ENCODE measurements around the gene NTNG1. TPM values are rescaled to one million over a fixed set of nuclear protein-coding genes. Genes with fewer than 3 reads are reported as not detected.
A peak's percentile ranks its signal among the peaks of the same experiment; 100 is the strongest.

NTNG1 gene
- total and polyA plus RNA-seq, 4 donors, result 0.72 to 26.7 (median 3.9) TPM

DNA sequence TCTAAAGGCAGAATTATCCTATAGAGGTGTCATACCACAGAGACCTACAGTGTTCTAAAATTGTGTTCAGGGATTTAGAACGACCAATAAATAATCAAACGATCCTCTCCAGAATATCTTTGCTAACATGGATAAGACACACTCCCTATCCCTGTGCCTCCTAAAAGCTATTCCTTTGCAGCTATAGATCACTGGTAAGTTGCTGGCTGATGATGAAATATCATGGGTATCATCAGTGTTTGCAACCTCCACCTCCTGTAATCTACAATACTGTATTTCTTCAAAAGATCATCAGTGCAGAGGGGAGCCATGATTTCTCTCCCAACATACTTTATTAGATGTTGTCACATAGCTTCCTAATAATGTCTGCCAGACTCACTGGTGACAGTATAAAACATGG, 201.9 kb downstream of the NTNG1 start:
- no peak overlapping the region for H3K9ac ChIP-seq (ENCODE audit: insufficient read depth in 1 of 2, low read length in 2 of 2)
- H3K4me3 ChIP-seq, result no peak overlapping the region
- no peaks in the 10 kb centered on the region for H3K27me3 ChIP-seq (ENCODE audit: control insufficient read depth in 3 of 3, insufficient read depth in 3 of 3, low read length in 2 of 3)
- H3K36me3 ChIP-seq (ENCODE audit: control insufficient read depth in 4 of 4, insufficient read depth in 4 of 4, low read length in 4 of 4), result no peaks in the 10 kb centered on the region
- DNase-seq (no peak), ATAC-seq (ENCODE audit: insufficient read depth, low FRiP score) (no peak)
- no peaks in the 10 kb centered on the region for H3K9me3 ChIP-seq (ENCODE audit: control insufficient read depth in 4 of 4, insufficient read depth in 3 of 4, low read length in 3 of 4)
- no peak overlapping the region for H3K27ac ChIP-seq (ENCODE audit: low read depth in 1 of 2, low read length in 1 of 2)
- 88 to 90% methylated on average over 2 of the region's 2 CpGs for WGBS, 2 donors
- peaks cover 0 to 46% (median 0%) of the 10 kb centered on the region in 5 donors for H3K4me1 ChIP-seq (ENCODE audit: control insufficient read depth in 5 of 5, insufficient read depth in 5 of 5, low read length in 5 of 5)
- TF ChIP-seq, protein P1, sequence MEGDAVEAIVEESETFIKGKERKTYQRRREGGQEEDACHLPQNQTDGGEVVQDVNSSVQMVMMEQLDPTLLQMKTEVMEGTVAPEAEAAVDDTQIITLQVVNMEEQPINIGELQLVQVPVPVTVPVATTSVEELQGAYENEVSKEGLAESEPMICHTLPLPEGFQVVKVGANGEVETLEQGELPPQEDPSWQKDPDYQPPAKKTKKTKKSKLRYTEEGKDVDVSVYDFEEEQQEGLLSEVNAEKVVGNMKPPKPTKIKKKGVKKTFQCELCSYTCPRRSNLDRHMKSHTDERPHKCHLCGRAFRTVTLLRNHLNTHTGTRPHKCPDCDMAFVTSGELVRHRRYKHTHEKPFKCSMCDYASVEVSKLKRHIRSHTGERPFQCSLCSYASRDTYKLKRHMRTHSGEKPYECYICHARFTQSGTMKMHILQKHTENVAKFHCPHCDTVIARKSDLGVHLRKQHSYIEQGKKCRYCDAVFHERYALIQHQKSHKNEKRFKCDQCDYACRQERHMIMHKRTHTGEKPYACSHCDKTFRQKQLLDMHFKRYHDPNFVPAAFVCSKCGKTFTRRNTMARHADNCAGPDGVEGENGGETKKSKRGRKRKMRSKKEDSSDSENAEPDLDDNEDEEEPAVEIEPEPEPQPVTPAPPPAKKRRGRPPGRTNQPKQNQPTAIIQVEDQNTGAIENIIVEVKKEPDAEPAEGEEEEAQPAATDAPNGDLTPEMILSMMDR (IDR thresholded peaks at IDR 0.05; ENCODE audit: control extremely low read depth, extremely low read depth), result no peak

DNA sequence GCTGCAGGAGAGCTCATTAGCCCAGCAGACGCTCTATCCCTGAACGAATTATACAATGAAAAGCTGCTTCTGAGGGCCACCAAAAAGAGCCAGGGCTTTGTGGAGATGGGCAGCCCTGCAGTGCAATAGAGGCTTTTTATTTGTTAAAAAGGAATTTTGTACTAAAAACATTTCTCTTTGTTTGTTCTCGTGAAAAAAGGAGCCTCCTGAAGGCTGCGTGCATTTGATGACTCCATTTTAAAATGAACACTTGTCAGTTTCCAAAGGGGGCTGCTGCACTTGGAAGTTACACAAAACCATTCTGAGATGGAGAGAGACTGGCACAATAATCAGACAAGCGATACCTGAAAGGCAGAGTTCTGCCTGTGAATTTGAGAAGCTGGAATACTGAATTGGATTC, 202.8 kb downstream of the NTNG1 start:
- 91 to 93% methylated on average over 5 of the region's 5 CpGs for WGBS, 2 donors
- peaks cover 0 to 45% (median 0%) of the 10 kb centered on the region in 5 donors for H3K4me1 ChIP-seq (ENCODE audit: control insufficient read depth in 5 of 5, insufficient read depth in 5 of 5, low read length in 5 of 5)
- DNase-seq (no peak), ATAC-seq (ENCODE audit: insufficient read depth, low FRiP score) (no peak)
- H3K27me3 ChIP-seq (ENCODE audit: control insufficient read depth in 3 of 3, insufficient read depth in 3 of 3, low read length in 2 of 3), result no peaks in the 10 kb centered on the region
- H3K9ac ChIP-seq (ENCODE audit: insufficient read depth in 1 of 2, low read length in 2 of 2), result no peak overlapping the region
- H3K36me3 ChIP-seq (ENCODE audit: control insufficient read depth in 4 of 4, insufficient read depth in 4 of 4, low read length in 4 of 4), result no peaks in the 10 kb centered on the region
- H3K9me3 ChIP-seq (ENCODE audit: control insufficient read depth in 4 of 4, insufficient read depth in 3 of 4, low read length in 3 of 4), result no peaks in the 10 kb centered on the region
- no peak overlapping the region for H3K4me3 ChIP-seq
- TF ChIP-seq, protein P1 (IDR thresholded peaks at IDR 0.05; ENCODE audit: control extremely low read depth, extremely low read depth), result no peak
- no peak overlapping the region for H3K27ac ChIP-seq (ENCODE audit: low read depth in 1 of 2, low read length in 1 of 2)

DNA sequence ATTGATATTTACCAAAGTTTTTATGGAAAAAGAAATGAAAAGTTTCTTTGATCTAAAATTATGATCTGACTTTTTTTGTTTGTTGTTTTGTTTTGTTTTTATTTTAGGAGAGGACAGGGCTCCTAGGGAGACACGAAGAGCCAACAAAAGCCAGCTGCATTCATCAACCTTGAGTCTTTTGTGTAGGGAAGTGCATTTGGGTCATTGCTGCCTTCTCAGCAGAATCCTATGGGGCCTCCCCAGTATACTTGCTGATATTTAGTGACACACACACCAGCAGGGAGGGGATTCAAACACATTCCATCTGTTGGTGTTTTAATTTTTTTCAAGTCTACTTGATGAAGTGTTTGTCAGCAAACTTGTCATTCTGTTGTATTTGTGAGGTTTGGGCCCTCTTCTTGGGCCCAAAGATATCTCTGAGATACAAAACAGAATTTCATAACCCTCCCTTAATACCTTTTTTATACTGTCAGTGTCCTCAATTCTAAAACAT, 203.5 kb downstream of the NTNG1 start:
- H3K36me3 ChIP-seq (ENCODE audit: control insufficient read depth in 4 of 4, insufficient read depth in 4 of 4, low read length in 4 of 4), result no peaks in the 10 kb centered on the region
- H3K27me3 ChIP-seq (ENCODE audit: control insufficient read depth in 3 of 3, insufficient read depth in 3 of 3, low read length in 2 of 3), result no peaks in the 10 kb centered on the region
- H3K9me3 ChIP-seq (ENCODE audit: control insufficient read depth in 4 of 4, insufficient read depth in 3 of 4, low read length in 3 of 4), result no peaks in the 10 kb centered on the region
- H3K27ac ChIP-seq (ENCODE audit: low read depth in 1 of 2, low read length in 1 of 2), result no peak overlapping the region
- 68 to 77% methylated on average over 1 of the region's 1 CpG for WGBS, 2 donors
- peaks cover 0 to 45% (median 0%) of the 10 kb centered on the region in 5 donors for H3K4me1 ChIP-seq (ENCODE audit: control insufficient read depth in 5 of 5, insufficient read depth in 5 of 5, low read length in 5 of 5)
- H3K4me3 ChIP-seq, result no peak overlapping the region
- DNase-seq (peak; percentile 49 to 86 (median 83)), ATAC-seq (ENCODE audit: insufficient read depth, low FRiP score) (no peak)
- no peak overlapping the region for H3K9ac ChIP-seq (ENCODE audit: insufficient read depth in 1 of 2, low read length in 2 of 2)
- TF ChIP-seq, protein P1 (IDR thresholded peaks at IDR 0.05; ENCODE audit: control extremely low read depth, extremely low read depth), result no peak

DNA sequence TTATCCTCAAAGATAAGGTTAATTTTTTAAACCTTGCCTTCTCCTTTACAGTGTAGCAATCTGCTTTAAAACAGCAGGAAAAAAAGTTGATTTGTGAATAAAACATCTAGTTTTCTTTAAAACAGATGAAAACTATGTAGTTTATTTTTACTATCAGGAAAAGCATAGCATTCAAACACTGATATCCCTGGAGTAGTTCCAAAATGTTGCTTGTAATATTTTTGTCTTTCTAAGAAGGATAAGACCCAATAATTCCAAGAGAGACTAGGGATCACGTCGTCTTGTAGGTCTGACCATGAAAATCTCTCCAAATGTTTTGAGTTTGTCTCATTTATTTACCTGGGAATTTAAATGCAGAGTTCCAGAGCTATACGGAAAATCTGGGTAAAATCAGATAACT, 204.0 kb downstream of the NTNG1 start:
- H3K9ac ChIP-seq (ENCODE audit: insufficient read depth in 1 of 2, low read length in 2 of 2), result peak overlapping the region in 1 of 2 donors; percentile 44
- H3K9me3 ChIP-seq (ENCODE audit: control insufficient read depth in 4 of 4, insufficient read depth in 3 of 4, low read length in 3 of 4), result no peaks in the 10 kb centered on the region
- TF ChIP-seq, protein P1 (IDR thresholded peaks at IDR 0.05; ENCODE audit: control extremely low read depth, extremely low read depth), result no peak
- DNase-seq (peak in 2 of 3 donors; percentile 70 to 75), ATAC-seq (ENCODE audit: insufficient read depth, low FRiP score) (no peak)
- H3K4me3 ChIP-seq, result no peak overlapping the region
- no peaks in the 10 kb centered on the region for H3K36me3 ChIP-seq (ENCODE audit: control insufficient read depth in 4 of 4, insufficient read depth in 4 of 4, low read length in 4 of 4)
- H3K27me3 ChIP-seq (ENCODE audit: control insufficient read depth in 3 of 3, insufficient read depth in 3 of 3, low read length in 2 of 3), result no peaks in the 10 kb centered on the region
- 60 to 86% methylated on average over 3 of the region's 3 CpGs for WGBS, 2 donors
- no peak overlapping the region for H3K27ac ChIP-seq (ENCODE audit: low read depth in 1 of 2, low read length in 1 of 2)
- H3K4me1 ChIP-seq (ENCODE audit: control insufficient read depth in 5 of 5, insufficient read depth in 5 of 5, low read length in 5 of 5), result peaks cover 0 to 45% (median 0%) of the 10 kb centered on the region in 5 donors
